Smooth muscle cell (in vitro differentiated cells): ENCODE measurements around the gene ERF. TPM values are rescaled to one million over a fixed set of nuclear protein-coding genes. Genes with fewer than 3 reads are reported as not detected.

Experiments
- DNase-seq: peaks from one replicate; lab custom pipeline; 2025; ENCODE audit not compliant: unreplicated experiment; lab: John Stamatoyannopoulos, UW
- H2AFZ ChIP-seq: fragments of 200-600 bp; sonication (generic); 2 replicates; pipeline ENCODE4 v1.6.0; 2016; ENCODE audit warnings: antibody characterized with exemption, low read depth, mild to moderate bottlenecking
- H3F3A ChIP-seq: fragments of 200-600 bp; sonication (generic); 2 replicates; pipeline ENCODE4 v1.6.0; 2017; ENCODE audit warnings: antibody characterized with exemption, low read depth
- H3K27ac ChIP-seq: fragments of 200-600 bp; sonication (generic); 2 replicates; pipeline ENCODE4 v1.5.1; 2016; ENCODE audit warnings: low read depth, mild to moderate bottlenecking
- H3K27me3 ChIP-seq: fragments of 200-600 bp; sonication (generic); 2 replicates; pipeline ENCODE4 v1.6.1; 2016; ENCODE audit warnings: low read depth, mild to moderate bottlenecking
- H3K36me3 ChIP-seq: fragments of 200-600 bp; sonication (generic); 2 replicates; pipeline ENCODE4 v1.5.1; 2016; ENCODE audit warnings: low read depth
- H3K4me1 ChIP-seq: fragments of 200-600 bp; sonication (generic); 2 replicates; pipeline ENCODE4 v1.5.1; 2016; ENCODE audit warnings: low read depth
- H3K4me2 ChIP-seq: fragments of 200-600 bp; sonication (generic); 2 replicates; pipeline ENCODE4 v1.6.0; 2016; ENCODE audit warnings: mild to moderate bottlenecking
- H3K4me3 ChIP-seq: fragments of 200-600 bp; sonication (generic); 2 replicates; pipeline ENCODE4 v1.5.1; 2016; ENCODE audit warnings: mild to moderate bottlenecking
- H3K79me2 ChIP-seq: fragments of 200-600 bp; sonication (generic); 2 replicates; pipeline ENCODE4 v1.6.0; 2016; ENCODE audit warnings: low read depth, mild to moderate bottlenecking
- H3K9ac ChIP-seq: fragments of 200-600 bp; sonication (generic); 2 replicates; pipeline ENCODE4 v1.6.0; 2016; ENCODE audit warnings: low read depth
- H3K9me3 ChIP-seq: fragments of 200-600 bp; sonication (generic); replicated peaks from 2 replicates; pipeline ENCODE4 v1.5.1; 2016; ENCODE audit warnings: low read depth
- H4K20me1 ChIP-seq: fragments of 200-600 bp; sonication (generic); 2 replicates; pipeline ENCODE4 v1.6.0; 2016; ENCODE audit warnings: low read depth
- CTCF ChIP-seq: fragments of 200-600 bp; sonication (generic); IDR thresholded peaks from 2 replicates; pipeline ENCODE4 v1.5.1; 2017; ENCODE audit warnings: borderline replicate concordance, mild to moderate bottlenecking, antibody characterized with exemption; ENCODE audit not compliant: insufficient read depth, poor library complexity, severe bottlenecking
- WGBS: methylation state at CpG from one replicate; pipeline ENCODE4 v1.1.7; 2016; ENCODE audit warnings: low lambda C conversion rate; 5-methylcytosine and 5-hydroxymethylcytosine counted together
- polyA plus RNA-seq: library from polyadenylated mRNA; unstranded; fragments of >200 nt; fragmentation: Nextera tagmentation; extraction: Ambion mirVana; gene quantifications from 2 replicates; pipeline ENCODE4 v1.2.1, GENCODE V29; 2016
- total RNA-seq: library from RNA; depleted of rRNA; stranded (reverse); fragments of >200 nt; gene quantifications from 2 replicates; pipeline ENCODE4 v1.2.3, GENCODE V29; 2014

Gene ERF
- total and polyA plus RNA-seq, 2 experiments from 2014 or later: 14.9 to 20.5 TPM

GRCh38 chr19:42269478-42270345 is 14.8 kb upstream of the ERF start:
- H3K36me3 ChIP-seq: no peaks in the 10 kb centered on the region
- no peaks in the 10 kb centered on the region for H3K9me3 ChIP-seq
- H3K9ac ChIP-seq: peak overlapping the region; percentile 83
- DNase-seq: no peak
- H2AFZ ChIP-seq: no peak overlapping the region
- H3K79me2 ChIP-seq: peaks cover 34% of the 10 kb centered on the region
- WGBS: 71% methylated on average over 9 of the region's 10 CpGs
- peak overlapping the region; percentile 69 for H3K4me3 ChIP-seq
- H3K4me1 ChIP-seq: peaks cover 18% of the 10 kb centered on the region
- TF ChIP-seq CTCF: no peak
- H3K27me3 ChIP-seq: no peaks in the 10 kb centered on the region
- H3K27ac ChIP-seq: peak overlapping the region; percentile 76
- no peaks in the 10 kb centered on the region for H3F3A ChIP-seq
- peaks cover 2% of the 10 kb centered on the region for H4K20me1 ChIP-seq
- H3K4me2 ChIP-seq: peak overlapping the region; percentile 91

GRCh38 chr19:42268704-42269477 is 14.0 kb upstream of the ERF start, which contains the start of gene CIC:
CIC (plus strand) TSS chr19:42269252; CDS start chr19:42271784, 2,532 bp downstream.
- Histone ChIP-seq H3K27ac (peak within 1 kb of the TSS; percentile 99), H2AFZ (peak within 1 kb of the TSS; percentile 88), H4K20me1 (no peaks in the 10 kb centered on the region), H3F3A (no peaks in the 10 kb centered on the region), H3K9me3 (no peaks in the 10 kb centered on the region), H3K36me3 (no peaks in the 10 kb centered on the region), H3K9ac (peak within 1 kb of the TSS; percentile 99), H3K4me2 (peak within 1 kb of the TSS; percentile 91), H3K27me3 (no peaks in the 10 kb centered on the region), H3K4me1 (peaks cover 18% of the 10 kb centered on the region), H3K4me3 (peak within 1 kb of the TSS; percentile 80), H3K79me2 (peaks cover 28% of the 10 kb centered on the region)
- no peak for TF ChIP-seq CTCF
- peak; percentile 99 for DNase-seq
- WGBS: 1% methylated on average over 36 of the region's 52 CpGs

GRCh38 chr19:42268142-42268703 is 13.3 kb upstream of the ERF start:
- Histone ChIP-seq H3K9me3 (no peaks in the 10 kb centered on the region), H4K20me1 (no peaks in the 10 kb centered on the region), H3K4me1 (peaks cover 18% of the 10 kb centered on the region), H3K79me2 (peaks cover 24% of the 10 kb centered on the region), H3K4me2 (peak overlapping the region; percentile 87), H3K9ac (peak overlapping the region; percentile 99), H3K4me3 (peak overlapping the region; percentile 80), H2AFZ (peak overlapping the region; percentile 88), H3K27ac (peak overlapping the region; percentile 99), H3K27me3 (no peaks in the 10 kb centered on the region), H3F3A (no peaks in the 10 kb centered on the region), H3K36me3 (no peaks in the 10 kb centered on the region)
- DNase-seq: peak; percentile 99
- TF ChIP-seq CTCF: no peak
- WGBS: under 1% methylated on average over 42 of the region's 46 CpGs
